HEK293 (cell line): Measurements from ENCODE around the gene SMARCB1.

Experiments used
- CTCF ChIA-PET: fragments of 350-600 bp; formaldehyde crosslinking; extraction: SDS; loops from one replicate; lab custom pipeline; 2021; ENCODE audit warnings: antibody characterized with exemption; lab: Yijun Ruan, JAX
- POLR2A ChIA-PET: fragments of 300-600 bp; formaldehyde crosslinking; extraction: SDS; loops from one replicate; lab custom pipeline; 2020; ENCODE audit warnings: antibody characterized with exemption, inconsistent platforms; lab: Yijun Ruan, JAX
- H3K27ac ChIP-seq: fragments of 200-500 bp; sonication (Bioruptor generic); 2 replicates; pipeline ENCODE4 v1.5.1; 2014; ENCODE audit warnings: low read depth, low read length, control low read depth, inconsistent platforms; ENCODE audit errors: extremely low read depth
- H3K36me3 ChIP-seq, 2 experiments: fragments of 200-500 bp in 1 of 2; sonication (Bioruptor generic) in 1 of 2; 1 replicate in 1 of 2; 2 replicates in 1 of 2; pipeline ENCODE4 v1.5.1; 2014 to 2017; ENCODE audit warnings: inconsistent platforms in 2 of 2, low read length in 2 of 2; ENCODE audit not compliant: control insufficient read depth in 2 of 2, insufficient read depth in 1 of 2
- H3K4me1 ChIP-seq: fragments of 200-500 bp; sonication (Bioruptor generic); 2 replicates; pipeline ENCODE4 v1.5.1; 2014; ENCODE audit warnings: mild to moderate bottlenecking, low read length, inconsistent platforms; ENCODE audit not compliant: control insufficient read depth, insufficient read depth
- H3K4me3 ChIP-seq: 2 replicates; pipeline ENCODE4 v1.5.1; 2011; ENCODE audit warnings: low read depth, mild to moderate bottlenecking, control low read depth, low read length, moderate library complexity
- H3K9me3 ChIP-seq: fragments of 200-500 bp; sonication (Bioruptor generic); 2 replicates; pipeline ENCODE4 v1.5.1; 2014; ENCODE audit warnings: low read depth, low read length, inconsistent platforms; ENCODE audit not compliant: control insufficient read depth, insufficient read depth
- BCL11B ChIP-seq: fragments of 450-650 bp; formaldehyde crosslinking; IDR thresholded peaks from 2 replicates; pipeline ENCODE4 v1.5.1; 2016; ENCODE audit warnings: low read depth, missing biosample characterization, missing genetic modification characterization
- GFI1B ChIP-seq: fragments of 450-650 bp; formaldehyde crosslinking; IDR thresholded peaks from 2 replicates; pipeline ENCODE4 v1.5.1; 2016; ENCODE audit warnings: missing biosample characterization, missing genetic modification characterization
- KLF10 ChIP-seq: fragments of 450-650 bp; IDR thresholded peaks from 2 replicates; pipeline ENCODE4 v1.5.1; 2018; ENCODE audit warnings: missing biosample characterization, mild to moderate bottlenecking, missing genetic modification characterization
- KLF8 ChIP-seq: fragments of 450-650 bp; formaldehyde crosslinking; IDR thresholded peaks from 2 replicates; pipeline ENCODE4 v1.5.1; 2016; ENCODE audit warnings: missing biosample characterization, missing genetic modification characterization
- PRDM6 ChIP-seq: fragments of 450-650 bp; formaldehyde crosslinking; IDR thresholded peaks from 2 replicates; pipeline ENCODE4 v1.5.1; 2017; ENCODE audit warnings: missing biosample characterization, missing genetic modification characterization
- SCRT1 ChIP-seq: fragments of 450-650 bp; formaldehyde crosslinking; IDR thresholded peaks from 2 replicates; pipeline ENCODE4 v1.5.1; 2016; ENCODE audit warnings: missing biosample characterization, missing genetic modification characterization, borderline replicate concordance
- YY2 ChIP-seq: fragments of 450-650 bp; formaldehyde crosslinking; IDR thresholded peaks from 2 replicates; pipeline ENCODE4 v1.5.1; 2016; ENCODE audit warnings: missing biosample characterization, missing genetic modification characterization
- ZBTB21 ChIP-seq: fragments of 450-650 bp; formaldehyde crosslinking; IDR thresholded peaks from 2 replicates; pipeline ENCODE4 v1.5.1; 2017; ENCODE audit warnings: missing biosample characterization, missing genetic modification characterization
- ZFP37 ChIP-seq: fragments of 450-650 bp; formaldehyde crosslinking; IDR thresholded peaks from 2 replicates; pipeline ENCODE4 v1.5.1; 2016; ENCODE audit warnings: missing biosample characterization, missing genetic modification characterization
- ZFP69B ChIP-seq: fragments of 450-650 bp; formaldehyde crosslinking; IDR thresholded peaks from 2 replicates; pipeline ENCODE4 v1.5.1; 2016; ENCODE audit warnings: missing biosample characterization, missing genetic modification characterization
- ZNF140 ChIP-seq: fragments of 450-650 bp; formaldehyde crosslinking; IDR thresholded peaks from 2 replicates; pipeline ENCODE4 v1.5.1; 2016; ENCODE audit warnings: missing biosample characterization, missing genetic modification characterization
- ZNF169 ChIP-seq: fragments of 450-650 bp; formaldehyde crosslinking; IDR thresholded peaks from 2 replicates; pipeline ENCODE4 v1.5.1; 2016; ENCODE audit warnings: missing biosample characterization, missing genetic modification characterization
- ZNF19 ChIP-seq: fragments of 450-650 bp; formaldehyde crosslinking; IDR thresholded peaks from 2 replicates; pipeline ENCODE4; 2016; ENCODE audit warnings: missing biosample characterization, missing genetic modification characterization, low read depth
- ZNF473 ChIP-seq: fragments of 450-650 bp; formaldehyde crosslinking; IDR thresholded peaks from 2 replicates; pipeline ENCODE4 v1.5.1; 2017; ENCODE audit warnings: missing biosample characterization, missing genetic modification characterization
- ZNF514 ChIP-seq: fragments of 450-650 bp; formaldehyde crosslinking; IDR thresholded peaks from 2 replicates; pipeline ENCODE4 v1.5.1; 2016; ENCODE audit warnings: missing biosample characterization, missing genetic modification characterization
- ZNF521 ChIP-seq: fragments of 450-650 bp; formaldehyde crosslinking; IDR thresholded peaks from 2 replicates; pipeline ENCODE4 v1.5.1; 2017; ENCODE audit warnings: missing biosample characterization, mild to moderate bottlenecking, missing genetic modification characterization
- ZNF629 ChIP-seq: fragments of 450-650 bp; formaldehyde crosslinking; IDR thresholded peaks from 2 replicates; pipeline ENCODE4 v1.5.1; 2017; ENCODE audit warnings: missing biosample characterization, missing genetic modification characterization
- ZSCAN23 ChIP-seq: fragments of 450-650 bp; formaldehyde crosslinking; IDR thresholded peaks from 2 replicates; pipeline ENCODE4 v1.5.1; 2016; ENCODE audit warnings: missing biosample characterization, missing genetic modification characterization
- TF ChIP-seq, protein P1 (sequence below): fragments of 450-650 bp; formaldehyde crosslinking; IDR thresholded peaks from 2 replicates; pipeline ENCODE4 v1.5.1; 2016; ENCODE audit warnings: missing biosample characterization, missing genetic modification characterization
- TF ChIP-seq, protein P2 (sequence below): fragments of 450-650 bp; formaldehyde crosslinking; IDR thresholded peaks from 2 replicates; pipeline ENCODE4 v1.5.1; 2016; ENCODE audit warnings: missing biosample characterization, missing genetic modification characterization, low read depth
- TF ChIP-seq, protein P3 (sequence below): fragments of 450-650 bp; formaldehyde crosslinking; IDR thresholded peaks from 2 replicates; pipeline ENCODE4 v1.5.1; 2016; ENCODE audit warnings: missing biosample characterization, missing genetic modification characterization

SMARCB1 gene

DNA sequence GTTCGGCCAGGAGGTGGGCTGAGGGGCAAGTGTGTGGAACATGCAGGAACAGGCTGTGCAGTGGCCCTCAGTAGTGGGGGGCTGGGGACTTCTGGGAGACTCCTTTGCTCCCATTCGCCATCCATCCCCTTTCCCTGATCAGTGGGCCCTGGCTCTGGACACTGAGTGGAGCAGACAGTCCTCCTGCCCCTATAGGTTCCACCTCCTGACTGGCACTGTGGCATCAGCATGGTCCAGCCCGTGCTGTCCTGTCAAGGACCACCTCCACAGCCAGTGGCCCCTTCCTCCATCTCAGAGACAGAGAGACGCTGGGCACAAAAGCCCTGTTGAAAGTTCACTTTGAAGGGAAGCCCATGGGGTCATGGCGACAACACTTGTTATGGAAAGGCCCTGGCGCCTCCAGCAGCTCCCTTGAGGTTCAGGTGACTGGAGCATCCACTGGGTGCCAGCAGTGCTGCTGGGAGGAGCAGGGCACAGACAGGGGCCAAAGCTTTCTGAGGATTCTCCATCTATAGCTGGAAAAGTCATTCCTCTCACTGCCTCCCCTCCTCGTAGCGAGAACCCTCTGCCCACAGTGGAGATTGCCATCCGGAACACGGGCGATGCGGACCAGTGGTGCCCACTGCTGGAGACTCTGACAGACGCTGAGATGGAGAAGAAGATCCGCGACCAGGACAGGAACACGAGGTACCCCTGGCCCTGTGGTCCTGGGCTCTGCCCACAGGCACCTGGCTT lies 46.4 kb downstream of the SMARCB1 start:
- no peak overlapping the region for H3K27ac ChIP-seq
- no peaks in the 10 kb centered on the region for H3K4me1 ChIP-seq
- H3K9me3 ChIP-seq = no peaks in the 10 kb centered on the region
- CTCF ChIA-PET = interaction anchor here (0.5 kb wide), 1 partner anchor 64 kb away, joined by 3 read pairs; no protein-coding TSS in a partner anchor
- H3K36me3 ChIP-seq = peaks cover 8 to 84% of the 10 kb centered on the region in 2 experiments
- POLR2A ChIA-PET = no interaction called here
- no peak for TF ChIP-seq KLF10 (tag by site-specific recombination)
- no peak for TF ChIP-seq PRDM6 (tag by site-specific recombination)
- no peak for TF ChIP-seq ZNF169 (tag by site-specific recombination)
- no peak for TF ChIP-seq ZBTB21 (tag by site-specific recombination)
- TF ChIP-seq, protein P1, sequence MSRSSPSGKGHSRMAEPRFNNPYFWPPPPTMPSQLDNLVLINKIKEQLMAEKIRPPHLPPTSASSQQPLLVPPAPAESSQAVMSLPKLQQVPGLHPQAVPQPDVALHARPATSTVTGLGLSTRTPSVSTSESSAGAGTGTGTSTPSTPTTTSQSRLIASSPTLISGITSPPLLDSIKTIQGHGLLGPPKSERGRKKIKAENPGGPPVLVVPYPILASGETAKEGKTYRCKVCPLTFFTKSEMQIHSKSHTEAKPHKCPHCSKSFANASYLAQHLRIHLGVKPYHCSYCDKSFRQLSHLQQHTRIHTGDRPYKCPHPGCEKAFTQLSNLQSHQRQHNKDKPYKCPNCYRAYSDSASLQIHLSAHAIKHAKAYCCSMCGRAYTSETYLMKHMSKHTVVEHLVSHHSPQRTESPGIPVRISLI (tag by site-specific recombination) = no peak
- TF ChIP-seq ZNF140 (tag by site-specific recombination) = no peak
- TF ChIP-seq, protein P2, sequence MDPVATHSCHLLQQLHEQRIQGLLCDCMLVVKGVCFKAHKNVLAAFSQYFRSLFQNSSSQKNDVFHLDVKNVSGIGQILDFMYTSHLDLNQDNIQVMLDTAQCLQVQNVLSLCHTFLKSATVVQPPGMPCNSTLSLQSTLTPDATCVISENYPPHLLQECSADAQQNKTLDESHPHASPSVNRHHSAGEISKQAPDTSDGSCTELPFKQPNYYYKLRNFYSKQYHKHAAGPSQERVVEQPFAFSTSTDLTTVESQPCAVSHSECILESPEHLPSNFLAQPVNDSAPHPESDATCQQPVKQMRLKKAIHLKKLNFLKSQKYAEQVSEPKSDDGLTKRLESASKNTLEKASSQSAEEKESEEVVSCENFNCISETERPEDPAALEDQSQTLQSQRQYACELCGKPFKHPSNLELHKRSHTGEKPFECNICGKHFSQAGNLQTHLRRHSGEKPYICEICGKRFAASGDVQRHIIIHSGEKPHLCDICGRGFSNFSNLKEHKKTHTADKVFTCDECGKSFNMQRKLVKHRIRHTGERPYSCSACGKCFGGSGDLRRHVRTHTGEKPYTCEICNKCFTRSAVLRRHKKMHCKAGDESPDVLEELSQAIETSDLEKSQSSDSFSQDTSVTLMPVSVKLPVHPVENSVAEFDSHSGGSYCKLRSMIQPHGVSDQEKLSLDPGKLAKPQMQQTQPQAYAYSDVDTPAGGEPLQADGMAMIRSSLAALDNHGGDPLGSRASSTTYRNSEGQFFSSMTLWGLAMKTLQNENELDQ (tag by site-specific recombination) = no peak
- no peak for TF ChIP-seq ZNF473 (tag by site-specific recombination)
- TF ChIP-seq ZFP37 = no peak
- TF ChIP-seq BCL11B (tag by site-specific recombination) = no peak
- TF ChIP-seq ZNF521 (tag by site-specific recombination) = no peak
- TF ChIP-seq ZSCAN23 (tag by site-specific recombination) = no peak
- no peak for TF ChIP-seq GFI1B (tag by site-specific recombination)
- TF ChIP-seq ZNF514 (tag by site-specific recombination) = no peak
- no peak for TF ChIP-seq YY2 (tag by site-specific recombination)
- no peak for TF ChIP-seq ZNF19 (tag by site-specific recombination)
- no peak for TF ChIP-seq KLF8 (tag by site-specific recombination)
- TF ChIP-seq SCRT1 (tag by site-specific recombination) = no peak
- TF ChIP-seq ZFP69B (tag by site-specific recombination) = no peak
- no peak overlapping the region for H3K4me3 ChIP-seq

DNA sequence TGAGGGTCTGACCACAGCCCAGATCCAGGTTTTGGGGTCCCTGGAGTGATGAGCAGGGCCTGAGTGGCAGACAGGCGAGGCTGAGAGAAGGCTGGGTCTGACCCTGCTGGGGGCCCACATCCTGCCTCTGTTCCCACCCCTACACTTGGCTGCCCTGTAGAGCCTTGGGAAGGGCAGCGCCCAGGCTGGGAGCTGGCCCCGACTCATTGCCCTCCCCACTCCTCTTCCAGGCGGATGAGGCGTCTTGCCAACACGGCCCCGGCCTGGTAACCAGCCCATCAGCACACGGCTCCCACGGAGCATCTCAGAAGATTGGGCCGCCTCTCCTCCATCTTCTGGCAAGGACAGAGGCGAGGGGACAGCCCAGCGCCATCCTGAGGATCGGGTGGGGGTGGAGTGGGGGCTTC lies 47.1 kb downstream of the SMARCB1 start:
- CTCF ChIA-PET = interaction anchor here (0.5 to 1.7 kb wide), 2 partner anchors 65 kb away, joined by 3 read pairs; no protein-coding TSS in a partner anchor
- H3K4me1 ChIP-seq = no peaks in the 10 kb centered on the region
- POLR2A ChIA-PET = no interaction called here

More for the DNA sequence above, 47.1 kb downstream of the SMARCB1 start:
- Histone ChIP-seq H3K9me3 (no peaks in the 10 kb centered on the region), H3K27ac (no peak overlapping the region), H3K36me3 (peaks cover 4 to 78% of the 10 kb centered on the region in 2 experiments), H3K4me3 (no peak overlapping the region)
- no peak for TF ChIP-seq ZNF629 (tag by site-specific recombination)
- TF ChIP-seq, protein P3, sequence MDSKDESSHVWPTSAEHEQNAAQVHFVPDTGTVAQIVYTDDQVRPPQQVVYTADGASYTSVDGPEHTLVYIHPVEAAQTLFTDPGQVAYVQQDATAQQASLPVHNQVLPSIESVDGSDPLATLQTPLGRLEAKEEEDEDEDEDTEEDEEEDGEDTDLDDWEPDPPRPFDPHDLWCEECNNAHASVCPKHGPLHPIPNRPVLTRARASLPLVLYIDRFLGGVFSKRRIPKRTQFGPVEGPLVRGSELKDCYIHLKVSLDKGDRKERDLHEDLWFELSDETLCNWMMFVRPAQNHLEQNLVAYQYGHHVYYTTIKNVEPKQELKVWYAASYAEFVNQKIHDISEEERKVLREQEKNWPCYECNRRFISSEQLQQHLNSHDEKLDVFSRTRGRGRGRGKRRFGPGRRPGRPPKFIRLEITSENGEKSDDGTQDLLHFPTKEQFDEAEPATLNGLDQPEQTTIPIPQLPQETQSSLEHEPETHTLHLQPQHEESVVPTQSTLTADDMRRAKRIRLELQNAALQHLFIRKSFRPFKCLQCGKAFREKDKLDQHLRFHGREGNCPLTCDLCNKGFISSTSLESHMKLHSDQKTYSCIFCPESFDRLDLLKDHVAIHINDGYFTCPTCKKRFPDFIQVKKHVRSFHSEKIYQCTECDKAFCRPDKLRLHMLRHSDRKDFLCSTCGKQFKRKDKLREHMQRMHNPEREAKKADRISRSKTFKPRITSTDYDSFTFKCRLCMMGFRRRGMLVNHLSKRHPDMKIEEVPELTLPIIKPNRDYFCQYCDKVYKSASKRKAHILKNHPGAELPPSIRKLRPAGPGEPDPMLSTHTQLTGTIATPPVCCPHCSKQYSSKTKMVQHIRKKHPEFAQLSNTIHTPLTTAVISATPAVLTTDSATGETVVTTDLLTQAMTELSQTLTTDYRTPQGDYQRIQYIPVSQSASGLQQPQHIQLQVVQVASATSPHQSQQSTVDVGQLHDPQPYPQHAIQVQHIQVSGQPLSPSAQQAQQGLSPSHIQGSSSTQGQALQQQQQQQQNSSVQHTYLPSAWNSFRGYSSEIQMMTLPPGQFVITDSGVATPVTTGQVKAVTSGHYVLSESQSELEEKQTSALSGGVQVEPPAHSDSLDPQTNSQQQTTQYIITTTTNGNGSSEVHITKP (tag by site-specific recombination) = peak; percentile 14; the same call in 1 of the 2 replicates
